NOMO-1 (cell line): Measurements from ENCODE around the gene TTC6.

ENCODE experiments used
- DNase-seq, 2 experiments: peaks; one replicate each; lab custom pipeline; 2025; ENCODE audit not compliant: unreplicated experiment in 2 of 2; lab: John Stamatoyannopoulos, UW

Gene TTC6

DNA sequence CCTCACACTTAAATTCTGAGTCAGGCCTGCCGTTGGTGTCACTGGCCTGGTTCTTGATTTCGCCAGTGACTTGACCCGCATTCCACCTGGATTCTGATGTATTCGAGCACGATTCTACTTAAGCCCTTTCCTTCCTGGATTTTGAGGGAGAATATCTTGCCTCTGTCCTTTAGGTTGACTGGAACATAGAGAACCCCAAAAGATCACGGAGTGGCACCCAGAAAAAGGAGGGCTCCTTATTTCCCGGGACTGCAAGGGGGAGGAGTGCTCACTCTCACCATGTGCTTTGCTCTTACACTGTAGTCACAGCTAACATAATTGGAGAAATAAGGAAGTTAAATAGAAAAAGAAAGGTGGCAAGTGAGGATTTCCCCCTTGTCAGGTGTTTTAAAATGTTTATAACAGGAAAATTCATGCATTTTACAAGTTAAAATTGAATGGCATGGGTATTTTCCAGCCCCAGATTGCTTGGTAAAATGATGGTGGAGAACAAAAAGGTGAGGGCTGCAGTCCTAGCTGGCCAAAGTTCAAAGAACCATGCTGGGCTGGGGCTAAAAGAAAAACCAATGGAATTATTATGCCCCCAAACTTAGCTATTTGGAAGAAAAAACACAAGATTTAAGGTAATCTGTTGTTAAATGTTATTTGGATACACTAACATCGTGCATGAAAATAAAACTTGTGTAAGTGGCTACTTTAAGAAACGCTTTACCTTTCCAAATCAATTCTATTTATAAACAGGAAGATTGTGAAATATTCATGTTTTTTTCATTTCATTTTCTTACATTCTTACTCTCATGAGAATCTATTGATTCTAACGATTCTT lies 9.2 kb upstream of the TTC6 start:
- DNase-seq = no peak

DNA sequence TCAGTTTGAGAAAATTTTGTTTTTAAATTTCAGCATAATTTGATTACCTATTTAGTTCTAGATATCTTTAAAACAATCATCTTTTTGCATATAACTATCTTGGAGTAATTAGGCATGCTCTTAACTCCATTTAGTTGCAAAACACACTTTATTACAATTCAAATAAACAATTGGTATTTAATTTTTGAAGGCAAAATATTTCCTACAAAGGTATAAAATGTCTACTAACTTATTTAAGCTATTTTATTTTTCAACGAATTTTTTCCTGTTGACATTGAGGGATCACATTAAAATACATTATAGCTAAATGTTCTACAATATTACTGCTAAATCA lies 8.7 kb upstream of the TTC6 start:
- no peak for DNase-seq

DNA sequence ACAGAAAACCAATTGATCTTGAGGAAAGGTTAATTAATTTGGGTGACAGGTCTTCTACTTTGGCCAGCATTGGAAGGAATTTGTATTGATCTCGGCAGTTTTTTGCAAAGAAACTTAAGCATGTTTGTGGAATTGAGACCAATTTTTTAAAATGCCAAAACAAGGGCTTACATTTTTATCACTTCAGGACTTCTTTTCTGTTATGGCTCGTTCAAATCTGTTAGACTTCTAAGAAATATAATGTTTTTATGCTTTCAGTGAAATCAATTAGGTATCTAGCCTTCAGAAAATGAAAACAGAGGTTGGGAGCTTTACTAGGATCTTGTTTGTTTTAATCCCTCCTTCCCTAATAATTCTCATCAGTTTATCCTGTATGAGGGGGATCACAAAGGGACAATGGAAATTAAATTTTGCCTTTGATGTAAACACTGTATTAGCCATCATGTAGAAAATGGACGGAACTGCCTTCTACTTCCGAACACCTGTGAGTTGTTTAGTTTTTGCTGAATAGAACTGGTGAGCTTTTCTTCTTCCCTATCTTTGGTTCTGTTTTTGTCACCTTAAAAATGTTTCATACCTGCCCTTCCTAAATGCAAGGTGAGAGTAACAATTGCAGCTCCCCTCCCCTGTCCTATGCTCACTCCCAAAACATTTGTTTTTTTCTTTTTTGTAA lies 8.2 kb upstream of the TTC6 start:
- no peak for DNase-seq

DNA sequence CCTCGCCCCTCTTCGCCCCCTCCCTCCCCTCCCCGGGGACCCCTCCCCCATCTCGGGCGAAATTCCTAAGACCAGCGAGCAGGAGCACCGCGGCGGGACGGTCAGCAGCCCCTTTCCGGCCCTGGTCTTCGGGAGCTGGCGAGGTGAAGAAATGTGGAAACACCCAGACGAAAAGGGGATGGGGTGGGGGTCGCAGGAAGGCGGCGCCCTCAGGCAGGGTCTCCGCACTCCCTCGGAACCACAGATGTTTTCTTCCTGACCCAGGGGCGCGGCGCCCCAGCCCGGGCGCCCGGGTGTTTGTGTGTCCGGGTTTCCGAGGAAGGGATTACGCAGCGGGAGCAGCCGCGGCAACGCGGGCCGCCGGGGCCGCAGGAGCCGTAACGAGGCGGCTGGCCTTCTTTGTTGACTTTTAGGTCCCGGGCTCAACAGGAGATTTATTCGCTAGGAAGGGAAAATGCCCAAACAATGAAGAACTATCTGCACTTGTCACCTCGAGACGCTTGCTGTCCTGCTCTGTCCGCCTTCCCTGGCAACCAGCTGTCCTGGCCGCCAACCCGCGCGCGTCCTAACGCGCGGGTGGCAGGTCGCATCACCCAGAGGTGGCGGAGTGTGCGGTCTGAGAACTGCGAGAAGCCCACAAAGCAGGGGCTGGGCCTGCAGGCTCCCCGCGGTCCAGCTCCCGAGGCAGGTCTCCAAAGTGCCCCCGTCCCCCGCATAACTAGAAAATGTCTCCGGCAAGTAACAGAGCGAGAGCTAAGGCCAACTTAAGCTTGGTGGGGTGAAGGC lies 7.4 kb upstream of the TTC6 start:
- DNase-seq = no peak

DNA sequence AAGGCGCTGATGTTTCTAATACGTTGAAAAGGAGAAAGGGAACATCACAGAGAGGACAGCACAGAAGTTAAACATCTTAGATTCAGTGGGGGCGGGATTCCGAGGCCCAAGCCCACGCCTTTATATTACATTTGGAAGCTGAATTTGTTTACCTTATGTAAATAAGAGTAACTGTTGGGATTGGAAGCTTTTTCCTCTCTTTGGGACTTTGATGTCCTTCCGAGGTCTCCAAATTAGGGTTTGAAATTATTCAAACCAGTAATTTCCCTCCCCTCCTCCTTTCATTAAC lies 6.8 kb upstream of the TTC6 start:
- no peak for DNase-seq

DNA sequence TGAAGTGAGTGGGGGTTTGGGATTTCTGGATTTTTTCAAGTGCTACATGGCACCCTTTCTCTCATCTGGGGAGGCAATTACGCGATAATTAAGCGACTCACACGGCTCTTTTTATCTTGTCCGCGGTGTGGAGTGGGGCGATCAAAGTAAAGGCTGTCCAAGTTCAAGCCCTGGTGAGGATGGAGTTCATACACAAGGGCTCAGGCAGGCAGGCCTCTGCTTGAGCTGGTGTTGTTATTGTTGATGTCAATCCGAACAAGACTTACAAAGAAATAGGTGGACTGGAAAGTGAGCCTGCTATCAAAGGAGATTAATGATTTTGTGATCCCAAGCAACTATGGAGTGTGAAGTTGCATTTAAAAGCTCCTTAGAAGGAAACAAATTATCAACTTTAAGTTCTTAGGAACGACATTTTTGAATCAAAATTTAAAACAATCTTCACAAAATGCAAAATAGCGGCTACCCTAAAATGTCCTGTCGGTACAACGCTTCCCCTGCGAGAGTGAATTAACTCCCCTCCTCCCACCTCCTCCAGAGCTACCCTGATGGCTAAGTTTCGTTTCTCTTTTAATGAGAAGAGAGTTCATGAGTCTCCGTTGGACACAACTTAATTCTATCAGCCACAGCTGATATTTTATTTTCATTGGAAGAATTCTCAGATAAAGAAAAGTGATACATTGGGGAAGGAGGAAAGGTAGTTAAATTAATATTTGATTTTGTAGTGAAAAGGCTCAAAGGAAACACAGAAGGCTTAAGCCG lies 6.3 kb upstream of the TTC6 start:
- DNase-seq = no peak

DNA sequence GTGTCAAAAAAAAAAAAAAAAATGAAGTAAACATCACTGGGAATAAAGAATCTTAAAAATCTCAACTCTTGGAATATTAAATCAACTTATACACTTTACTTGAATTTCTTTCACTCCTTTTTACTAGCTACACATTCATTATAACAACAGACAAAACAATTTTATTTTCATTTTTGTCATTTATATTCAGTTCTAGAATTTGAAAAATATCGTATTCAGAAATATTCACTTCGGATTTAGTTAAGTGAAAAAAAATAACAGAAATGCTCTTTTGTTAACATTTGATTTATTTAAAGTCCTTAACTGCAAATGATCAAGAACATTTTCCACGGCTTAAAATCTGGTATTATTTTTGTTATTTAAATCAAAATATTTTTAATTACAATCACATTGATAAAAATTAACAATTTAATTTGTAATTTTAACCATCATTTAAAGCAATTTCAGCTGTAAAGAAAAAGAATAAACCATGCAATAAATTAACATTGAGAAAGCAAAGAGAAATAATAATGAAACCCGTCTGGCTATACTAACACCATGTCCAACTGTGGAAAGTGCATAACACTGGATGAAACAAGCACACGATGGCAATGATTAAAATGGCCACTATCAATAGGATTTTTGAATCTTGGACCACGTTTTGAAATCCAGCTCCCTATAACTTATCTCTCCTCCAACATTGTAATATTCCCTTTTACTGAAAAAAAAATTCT lies 5.6 kb upstream of the TTC6 start:
- no peak for DNase-seq

DNA sequence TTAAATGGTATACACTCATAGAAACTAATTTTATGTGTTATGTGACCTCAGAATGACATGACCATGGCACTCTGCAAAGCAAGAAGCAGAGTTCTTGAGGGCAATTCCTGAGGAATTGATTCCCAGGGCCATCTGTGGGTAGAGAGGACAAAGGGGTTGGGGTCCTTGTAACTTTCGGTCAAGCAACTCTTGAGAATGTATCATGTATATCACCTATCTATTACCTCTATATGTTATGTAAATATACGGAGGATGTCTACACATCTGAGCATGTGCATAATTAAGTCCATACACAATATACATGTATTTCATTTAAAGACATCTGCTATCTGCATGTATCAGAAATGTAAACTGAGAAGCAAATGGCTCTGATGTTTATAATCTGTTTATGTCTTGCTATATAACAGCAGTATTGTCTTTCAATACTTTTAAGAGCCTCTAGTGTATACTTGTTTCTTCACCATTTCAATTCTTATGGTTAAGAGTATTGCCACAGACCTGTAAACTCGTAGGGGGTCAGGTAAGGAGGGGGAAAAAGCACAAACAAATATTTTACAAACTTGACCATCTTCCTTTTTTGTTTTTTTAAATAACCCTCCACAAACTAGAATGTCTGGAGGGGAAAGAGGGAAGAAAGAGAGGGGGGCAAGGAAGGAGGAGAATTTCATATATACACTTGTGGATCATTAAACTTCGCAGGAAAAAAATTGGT lies 4.8 kb upstream of the TTC6 start:
- DNase-seq = no peak

DNA sequence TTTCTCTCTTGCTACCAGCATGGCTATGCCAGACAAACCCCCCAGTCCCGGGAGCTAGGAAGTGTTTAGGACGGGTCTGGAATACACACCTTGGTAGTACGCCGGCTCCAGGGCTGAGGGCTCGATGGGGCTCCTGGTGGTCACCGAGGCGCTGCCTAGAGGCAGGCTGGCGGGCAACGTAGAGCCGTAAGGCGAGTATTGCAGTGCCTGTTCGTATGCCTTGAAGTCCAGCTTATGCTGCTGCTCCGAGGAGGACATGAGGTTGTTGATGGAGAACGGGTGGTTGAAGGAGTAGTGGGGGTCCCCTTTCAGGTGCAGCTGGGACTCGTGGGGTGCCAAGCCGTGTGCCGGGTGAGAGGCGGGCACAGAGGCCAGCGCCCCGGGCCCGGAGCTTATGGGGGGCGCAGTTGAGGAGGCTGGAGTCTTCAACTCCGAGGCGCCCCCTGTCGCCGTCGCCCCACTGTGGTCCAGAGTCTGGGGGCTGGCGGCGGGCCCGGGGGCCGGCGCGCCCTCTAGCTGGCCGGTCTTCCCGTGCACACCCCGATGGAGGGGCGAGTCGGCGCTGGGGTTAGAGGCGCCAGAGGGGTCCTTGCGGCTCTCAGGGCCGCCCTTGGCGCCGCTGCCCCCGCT lies 4.0 kb upstream of the TTC6 start:
- DNase-seq = no peak

DNA sequence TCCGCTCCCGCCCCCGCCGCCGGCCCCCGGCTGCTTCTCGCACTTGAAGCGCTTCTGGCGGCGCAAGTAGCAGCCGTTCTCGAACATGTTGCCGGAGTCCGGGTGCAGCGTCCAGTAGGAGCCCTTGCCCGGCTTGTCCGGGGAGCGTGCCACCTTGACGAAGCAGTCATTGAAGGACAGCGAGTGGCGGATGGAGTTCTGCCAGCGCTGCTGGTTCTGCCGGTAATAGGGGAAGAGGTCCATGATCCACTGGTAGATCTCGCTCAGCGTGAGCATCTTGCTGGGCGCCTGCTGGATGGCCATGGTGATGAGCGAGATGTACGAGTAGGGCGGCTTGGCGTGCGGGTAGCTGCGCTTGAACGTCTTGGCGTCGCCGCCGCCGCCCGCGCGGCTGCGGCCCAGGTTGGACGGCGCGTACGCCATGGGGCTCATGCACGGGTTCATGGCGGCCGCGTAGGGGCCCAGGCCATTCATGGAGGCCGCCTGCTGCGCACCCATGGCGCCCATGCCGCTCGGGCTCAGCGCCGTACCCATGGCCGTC lies 3.4 kb upstream of the TTC6 start:
- DNase-seq = no peak

DNA sequence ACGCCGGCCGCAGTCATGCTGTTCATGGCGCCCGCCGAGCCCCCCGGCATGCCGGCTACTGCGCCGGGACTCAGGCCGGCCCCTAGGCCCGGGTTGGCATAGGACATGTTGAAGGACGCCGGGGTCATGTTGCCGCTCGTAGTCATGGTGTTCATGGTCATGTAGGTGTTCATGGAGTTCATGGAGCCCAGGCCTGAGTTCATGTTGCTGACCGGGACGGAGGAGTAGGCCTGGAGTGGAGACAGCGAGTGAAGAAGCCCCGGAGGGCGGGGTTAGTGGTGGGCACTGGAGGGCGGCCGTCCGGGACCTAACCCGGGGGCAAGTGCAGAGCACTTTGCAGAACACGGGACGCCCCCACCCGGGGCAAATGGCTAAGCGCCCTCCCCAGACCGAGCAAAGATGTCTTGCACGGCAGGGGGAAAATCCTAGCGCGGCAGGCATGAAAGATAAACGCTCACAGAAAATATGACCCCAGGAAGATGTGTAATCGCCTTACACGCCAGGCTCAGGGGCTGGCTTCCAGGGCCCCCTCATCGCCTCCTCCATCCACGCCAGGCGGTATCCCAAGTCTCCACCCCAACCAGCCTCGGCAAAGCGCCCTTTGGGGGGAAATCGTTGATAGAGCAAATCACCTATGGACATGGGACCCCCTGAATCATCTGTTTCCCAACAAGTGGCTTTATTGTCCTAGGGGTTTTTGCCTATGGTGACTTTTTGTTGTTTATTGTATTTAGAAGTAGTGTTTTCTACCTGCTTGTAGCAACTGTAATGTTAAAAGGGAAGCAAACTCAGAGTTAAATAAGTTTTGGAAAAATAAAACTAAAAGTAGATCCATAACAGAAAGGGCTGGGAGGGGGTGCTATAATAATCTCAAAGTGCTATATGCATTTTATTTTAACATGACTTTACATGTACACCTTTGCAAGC lies 2.7 kb upstream of the TTC6 start:
- DNase-seq = no peak

DNA sequence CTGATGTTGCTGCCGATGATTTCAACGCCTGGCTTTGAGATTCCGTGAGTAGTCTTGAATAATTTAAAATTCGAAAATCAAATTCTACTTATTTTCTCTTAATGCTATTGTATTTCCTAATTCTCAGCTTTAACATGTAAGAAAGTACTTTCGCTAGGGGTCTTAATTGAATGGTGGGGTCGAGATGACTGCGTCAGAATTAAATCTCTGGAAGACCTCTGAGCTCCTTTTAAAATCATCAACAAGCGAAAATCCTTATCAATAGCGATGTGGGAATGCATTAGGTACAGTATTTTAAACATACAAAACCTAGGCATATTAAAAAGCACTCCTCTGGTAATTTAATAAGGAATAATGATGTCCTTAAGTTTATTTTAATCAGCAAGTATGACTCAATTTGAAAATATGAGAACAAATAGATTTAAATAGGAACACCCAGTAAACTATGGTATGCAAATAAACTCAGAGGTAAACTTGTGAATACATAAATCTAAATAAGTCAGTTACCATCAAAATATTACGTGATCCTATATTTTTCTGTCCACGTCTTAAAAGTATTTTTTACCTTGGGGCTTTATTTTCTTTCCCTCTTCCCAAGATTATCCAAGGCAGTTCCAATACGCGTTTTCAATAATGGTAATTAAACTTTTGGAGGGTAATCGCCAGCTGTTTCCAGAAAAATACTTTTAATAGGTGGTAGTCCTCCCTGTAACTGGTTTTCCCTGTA lies 1.8 kb upstream of the TTC6 start:
- DNase-seq = no peak

DNA sequence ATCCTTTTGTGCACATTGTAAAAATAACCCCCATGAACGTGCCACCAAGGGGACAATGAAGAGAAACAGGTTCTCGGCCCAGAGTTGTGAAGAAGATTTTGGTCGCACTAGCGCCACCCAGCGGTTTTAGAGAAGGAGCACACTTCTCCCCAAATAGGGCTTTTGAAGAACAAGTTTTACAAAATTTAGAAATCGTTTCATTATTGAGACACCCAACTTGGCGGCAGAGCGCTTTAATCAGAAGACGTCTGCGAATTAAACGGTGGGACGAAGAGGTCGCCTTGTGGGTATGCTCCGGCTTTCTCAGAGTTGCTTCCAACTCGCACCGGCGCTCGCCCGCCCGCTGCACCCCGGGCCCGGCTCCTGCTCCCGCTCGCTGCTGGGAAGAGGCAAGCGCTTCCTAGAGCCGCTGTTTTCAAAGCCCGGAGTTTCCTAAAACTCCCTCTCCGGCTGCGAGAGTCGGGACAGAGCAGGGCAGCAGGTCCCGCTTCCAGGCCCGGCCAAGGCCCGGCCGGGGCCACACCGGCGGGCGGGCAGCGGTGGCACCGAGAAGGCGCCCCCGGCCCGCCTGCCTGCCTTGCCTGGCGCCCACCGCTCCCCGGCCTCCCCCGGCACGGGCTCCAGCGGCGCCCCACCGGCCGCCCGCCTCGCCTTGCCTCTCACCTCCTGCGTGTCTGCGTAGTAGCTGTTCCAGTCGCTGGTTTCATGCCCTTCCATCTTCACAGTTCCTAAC lies 1.0 kb upstream of the TTC6 start:
- peak; percentile 61 to 67 for DNase-seq

DNA sequence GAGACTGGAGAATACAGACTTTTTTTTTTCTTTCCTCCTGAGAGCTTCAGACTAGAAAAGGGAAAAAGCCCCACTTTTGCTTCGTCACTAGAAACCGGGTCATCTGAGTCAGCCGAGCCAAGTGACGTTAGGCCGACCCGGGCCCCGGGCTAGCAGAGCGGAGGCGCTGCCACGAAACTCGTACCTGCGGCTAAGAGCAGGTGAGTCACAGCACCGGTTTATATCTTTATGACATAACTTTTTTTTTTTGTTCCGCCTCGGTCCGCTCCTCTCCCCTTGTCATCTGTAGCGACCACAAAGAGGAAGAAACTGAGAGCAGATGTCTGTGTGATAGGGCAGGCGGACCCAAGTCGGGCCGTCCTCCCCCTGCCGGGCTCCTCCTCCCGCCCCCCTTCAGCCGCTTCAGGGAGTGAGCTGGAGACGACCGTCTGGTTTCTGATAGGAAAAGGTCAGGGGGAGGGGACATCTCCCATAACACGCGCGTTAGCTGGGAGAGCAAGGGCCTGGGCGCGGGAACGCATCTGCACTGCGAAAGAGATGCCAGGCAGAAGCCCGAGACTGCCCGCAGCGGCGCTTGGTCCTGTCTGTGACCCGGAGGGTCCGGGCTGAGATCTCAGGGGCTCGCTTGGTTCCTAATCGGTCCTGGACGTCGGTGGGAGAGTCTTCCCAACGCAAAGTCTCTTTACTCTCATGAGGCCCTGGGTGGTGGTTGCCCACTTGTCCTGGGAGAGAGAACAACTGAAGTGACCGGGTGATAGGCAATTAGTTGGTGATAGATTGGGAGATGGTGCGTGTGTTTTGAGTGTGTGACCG lies 586 bp downstream of the TTC6 start:
- DNase-seq = peak; percentile 67 to 77

DNA sequence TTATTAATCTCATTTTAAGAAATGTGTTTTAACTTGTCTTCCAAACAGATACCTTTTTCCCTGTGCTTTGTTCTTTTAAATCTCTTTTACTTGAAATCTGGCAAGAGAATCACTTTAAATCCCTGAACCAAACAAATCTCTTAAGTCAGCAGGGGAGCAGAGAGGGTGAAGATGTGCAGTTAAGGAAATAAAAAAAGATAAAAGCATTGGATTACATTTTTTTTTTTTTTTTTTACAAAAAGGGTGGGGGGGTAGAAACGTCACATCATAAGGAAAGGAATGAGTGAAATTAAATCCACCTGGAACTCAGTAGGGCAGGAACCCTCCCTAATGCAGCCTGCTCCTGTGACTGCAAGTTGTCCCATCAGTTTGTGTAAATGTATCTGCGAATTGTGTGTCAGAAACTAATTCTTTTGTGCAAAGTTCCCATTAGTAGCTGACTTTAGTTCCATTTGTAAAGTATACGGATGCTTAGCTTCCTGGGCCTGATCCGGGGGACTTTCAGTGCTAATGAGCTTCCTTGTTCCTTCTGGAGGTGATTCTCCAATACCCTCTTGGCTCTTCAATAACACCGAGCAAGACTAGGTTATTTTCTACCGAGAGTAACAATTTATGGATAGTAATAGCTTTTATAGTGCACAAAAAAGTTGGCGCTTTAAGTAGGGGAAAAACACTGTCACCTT lies 1.5 kb downstream of the TTC6 start:
- DNase-seq = no peak

DNA sequence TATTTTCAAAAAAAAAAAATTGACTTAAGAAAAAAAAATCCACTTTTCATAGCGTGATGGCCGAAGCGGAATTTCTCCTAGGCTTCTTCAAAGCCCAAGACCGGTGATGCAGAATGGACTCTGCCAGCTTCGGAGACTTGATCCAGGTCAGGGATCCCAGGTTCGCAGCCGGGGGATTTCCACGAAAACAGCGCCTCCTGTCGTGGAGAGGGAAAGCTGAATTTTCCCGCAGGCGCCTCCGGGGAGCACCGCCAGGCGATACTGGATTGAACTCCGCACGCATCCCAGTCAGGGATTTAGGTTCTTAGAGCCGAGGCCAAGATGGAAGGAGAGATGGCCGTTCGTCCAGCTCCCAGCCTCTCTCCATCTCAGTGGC lies 2.1 kb downstream of the TTC6 start:
- DNase-seq = no peak
